Stimulated activated CD4-positive, alpha-beta T cell treated with anti-CD3 and anti-CD28 coated beads, TNF-alpha, amount 100 ng/mL, for 24 hours (primary cell): ENCODE results near the gene SYCE1L.

Source experiments
- DNase-seq, 3 experiments: peaks; one replicate each; pipeline ENCODE4 v3.0.0-alpha.2; 2020; ENCODE audit warnings: low read depth in 3 of 3

SYCE1L gene

GRCh38 chr16:77250400-77250799, 51.2 kb downstream of the SYCE1L start:
- DNase-seq: no peak
